ENCODE data around the gene GAGE10. TPM values are rescaled to one million over a fixed set of nuclear protein-coding genes. Genes with fewer than 3 reads are reported as not detected.
"Not testable (repeated sequence)": the region's sequence is repeated elsewhere in the genome, so short reads cannot be mapped to it uniquely, and the experiment has no call there.

Gene GAGE10
- total RNA-seq, 1 donor from 2014 or later, result not detected

GRCh38 chrX:49272421-49272820, 31.0 kb upstream of the GAGE10 start:
- ATAC-seq, result no peak
- intact Hi-C loops (cut with DNase I), result no loop called here
- no peak for DNase-seq (ENCODE audit: low spot score)

GRCh38 chrX:49273181-49273727, 30.2 kb upstream of the GAGE10 start:
- no peak for ATAC-seq
- no peak for DNase-seq (ENCODE audit: low spot score)
- intact Hi-C loops (cut with DNase I), result no loop called here

- no peak for ATAC-seq
- DNase-seq (ENCODE audit: low spot score), result no peak
- intact Hi-C loops (cut with DNase I), result no loop called here
Measured at GRCh38 chrX:49276207-49276606, 27.2 kb upstream of the GAGE10 start.

- DNase-seq (ENCODE audit: low spot score) (peak; percentile 32), ATAC-seq (no peak)
- intact Hi-C loops (cut with DNase I), result no loop called here
Measured at GRCh38 chrX:49276671-49277534, 26.5 kb upstream of the GAGE10 start.

GRCh38 chrX:49277535-49277830, 26.0 kb upstream of the GAGE10 start:
- intact Hi-C loops (cut with DNase I), result no loop called here
- ATAC-seq (no peak), DNase-seq (ENCODE audit: low spot score) (no peak)

GRCh38 chrX:49278081-49278480, 25.4 kb upstream of the GAGE10 start:
- DNase-seq (ENCODE audit: low spot score), result no peak
- intact Hi-C loops (cut with DNase I), result no loop called here
- ATAC-seq, result no peak

DNA sequence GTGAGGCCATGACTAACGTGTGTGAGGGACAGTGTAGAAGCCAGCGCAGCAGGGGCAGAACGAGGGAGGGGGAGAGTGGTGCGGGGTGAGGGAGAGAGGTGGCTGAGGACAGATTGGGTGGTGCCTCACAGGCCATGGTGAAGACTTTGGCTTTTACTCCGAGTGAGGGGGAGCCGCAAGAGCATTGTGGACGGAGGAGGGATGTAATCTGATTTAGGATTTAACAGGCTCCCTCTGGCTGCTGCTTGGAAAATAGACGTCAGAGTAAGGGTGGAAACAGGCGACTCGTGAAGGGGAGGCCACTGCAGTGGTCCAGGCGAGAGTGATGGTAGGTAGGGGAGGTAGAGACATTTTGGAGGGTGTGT, 20.8 kb upstream of the GAGE10 start:
- ATAC-seq, result peak; percentile 86
- peak; percentile 53 for DNase-seq (ENCODE audit: low spot score)
- intact Hi-C loops (cut with DNase I), result no loop called here

DNA sequence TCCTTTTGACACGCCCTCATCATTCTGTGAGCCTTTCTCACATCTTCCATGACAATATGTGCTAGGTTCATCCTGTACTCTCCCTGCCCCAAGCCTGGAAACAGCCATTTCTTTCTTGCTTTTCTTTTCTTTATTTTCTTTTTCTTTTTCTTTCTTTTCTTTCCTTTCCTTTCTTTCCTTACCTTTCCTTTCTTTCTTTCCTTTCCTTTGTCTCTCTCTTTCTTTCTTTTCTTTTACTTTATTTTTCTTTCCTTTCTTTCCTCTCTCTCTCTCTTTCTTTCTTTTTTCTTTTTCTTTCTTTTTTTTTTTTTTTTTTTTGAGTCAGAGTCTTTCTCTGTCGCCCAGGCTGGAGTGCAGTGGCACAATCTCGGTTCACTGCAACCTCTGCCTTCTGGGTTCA, 19.2 kb upstream of the GAGE10 start:
- ATAC-seq, result no peak
- intact Hi-C loops (cut with DNase I), result no loop called here
- DNase-seq (ENCODE audit: low spot score), result no peak

DNA sequence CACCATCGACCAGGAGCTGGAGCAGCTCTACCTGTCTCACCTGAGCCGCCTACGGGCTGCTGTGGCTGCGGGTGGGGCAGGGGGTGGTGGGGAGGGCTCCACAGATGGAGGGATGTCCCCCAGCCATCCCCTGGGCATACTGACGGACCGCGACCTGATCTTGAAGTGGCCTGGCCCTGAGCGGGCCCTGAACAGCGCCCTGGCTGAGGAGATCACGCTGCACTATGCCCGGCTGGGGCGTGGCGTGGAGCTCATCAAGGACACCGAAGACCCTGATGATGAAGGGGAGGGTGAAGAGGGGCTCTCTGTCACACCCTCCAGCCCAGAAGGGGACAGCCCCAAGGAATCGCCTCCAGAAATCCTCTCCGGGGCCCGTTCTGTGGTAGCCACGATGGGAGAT, 17.3 kb upstream of the GAGE10 start:
- DNase-seq (ENCODE audit: low spot score), result no peak
- ATAC-seq, result no peak
- intact Hi-C loops (cut with DNase I), result no loop called here

DNA sequence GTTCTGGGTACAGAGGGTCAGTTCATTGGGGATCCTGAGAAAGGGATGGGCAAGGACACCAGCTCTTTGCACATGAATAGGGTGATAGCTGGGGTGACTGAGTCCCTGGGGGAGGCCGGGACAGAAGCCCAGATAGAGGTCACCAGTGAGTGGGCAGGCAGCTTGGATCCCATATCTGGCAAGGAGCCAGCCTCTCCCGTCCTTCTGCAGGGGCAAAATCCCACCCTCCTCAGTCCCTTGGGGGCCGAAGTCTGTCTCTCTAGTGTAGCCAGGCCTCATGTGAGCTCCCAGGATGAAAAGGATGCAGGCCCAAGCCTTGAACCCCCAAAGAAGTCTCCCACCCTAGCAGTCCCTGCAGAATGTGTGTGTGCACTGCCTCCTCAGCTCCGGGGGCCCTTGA, 16.9 kb upstream of the GAGE10 start:
- ATAC-seq (no peak), DNase-seq (ENCODE audit: low spot score) (no peak)
- intact Hi-C loops (cut with DNase I), result no loop called here

- ATAC-seq (no peak), DNase-seq (ENCODE audit: low spot score) (no peak)
- intact Hi-C loops (cut with DNase I), result no loop called here
Measured at GRCh38 chrX:49287665-49288064, 15.8 kb upstream of the GAGE10 start.

DNA sequence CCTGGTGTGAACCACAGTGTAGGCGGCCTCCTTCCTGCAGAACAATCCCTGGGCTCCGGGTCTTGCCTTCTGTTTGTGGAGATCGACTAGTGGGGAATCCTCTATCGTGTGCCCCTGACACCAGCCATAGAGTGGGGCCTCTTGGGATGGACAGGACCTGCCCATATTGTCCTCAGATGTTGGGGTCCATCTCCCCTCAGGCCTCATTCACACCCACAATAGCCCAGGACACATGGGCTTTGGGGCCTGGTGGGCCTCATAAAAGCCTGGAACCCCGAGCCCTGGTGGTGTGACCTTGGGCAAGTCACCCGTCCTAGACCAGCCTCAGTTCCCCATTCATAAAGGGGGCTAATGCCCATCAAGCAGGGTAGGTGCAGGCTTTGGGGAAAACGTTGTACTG, 13.2 kb upstream of the GAGE10 start:
- ATAC-seq (no peak), DNase-seq (ENCODE audit: low spot score) (no peak)
- intact Hi-C loops (cut with DNase I), result no loop called here

- intact Hi-C loops (cut with DNase I), result no loop called here
Measured at GRCh38 chrX:49291615-49292337, 11.7 kb upstream of the GAGE10 start.

GRCh38 chrX:49292400-49293362, 10.8 kb upstream of the GAGE10 start:
- no peak for ATAC-seq

More at GRCh38 chrX:49291615-49292337, 11.7 kb upstream of the GAGE10 start:
- ATAC-seq, result peak; percentile 62
- peak; percentile 70 for DNase-seq (ENCODE audit: low spot score)

GRCh38 chrX:49299293-49299692, 4.2 kb upstream of the GAGE10 start:
- intact Hi-C loops (cut with DNase I); DNase-seq (ENCODE audit: low spot score); ATAC-seq: not testable (repeated sequence)

More at GRCh38 chrX:49292400-49293362, 10.8 kb upstream of the GAGE10 start:
- intact Hi-C loops (cut with DNase I), result no loop called here
- DNase-seq (ENCODE audit: low spot score), result no peak

GRCh38 chrX:49300703-49301102, 2.7 kb upstream of the GAGE10 start:
- intact Hi-C loops (cut with DNase I), result no loop called here
- no peak for ATAC-seq
- DNase-seq (ENCODE audit: low spot score), result no peak

GRCh38 chrX:49307775-49308174, 4.3 kb downstream of the GAGE10 start:
- DNase-seq (ENCODE audit: low spot score); intact Hi-C loops (cut with DNase I); ATAC-seq: not testable (repeated sequence)

- ATAC-seq (peak; percentile 77), DNase-seq (ENCODE audit: low spot score) (no peak)
- intact Hi-C loops (cut with DNase I), result no loop called here
Measured at GRCh38 chrX:49308604-49309269, 5.3 kb downstream of the GAGE10 start.

Measured in sciatic nerve (tissue), 2 donors.